Stimulated activated CD8-positive, alpha-beta memory T cell treated with anti-CD3 and anti-CD28 coated beads, Interleukin-12 subunit alpha, Interleukin-12 subunit beta, amount 100 ng/mL, for 4 hours (primary cell): ENCODE data around the gene ZYG11A.

Source experiments
- DNase-seq: peaks from one replicate; pipeline ENCODE4 v3.0.0-alpha.2; 2020; ENCODE audit warnings: low read depth

Gene ZYG11A

DNA sequence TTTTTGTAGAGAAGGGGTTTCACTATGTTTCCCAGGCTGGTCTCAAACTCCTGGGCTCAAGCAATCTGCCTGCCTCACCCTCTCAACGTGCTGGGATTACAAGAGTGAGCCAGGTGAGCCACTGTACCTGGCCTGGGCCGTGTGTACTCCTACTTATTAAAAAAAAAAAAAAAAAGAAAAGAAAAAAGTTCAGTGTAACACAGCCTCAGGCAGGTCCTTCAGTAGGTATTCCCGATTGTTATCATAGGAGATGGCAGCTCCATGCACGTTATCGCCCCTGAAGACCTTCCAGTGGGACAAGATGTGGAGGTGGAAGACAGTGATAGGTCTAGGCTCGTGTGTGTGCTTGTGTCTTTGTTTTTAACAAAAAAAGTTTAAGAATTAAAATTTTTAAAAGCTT lies 75.6 kb downstream of the ZYG11A start:
- no peak for DNase-seq

DNA sequence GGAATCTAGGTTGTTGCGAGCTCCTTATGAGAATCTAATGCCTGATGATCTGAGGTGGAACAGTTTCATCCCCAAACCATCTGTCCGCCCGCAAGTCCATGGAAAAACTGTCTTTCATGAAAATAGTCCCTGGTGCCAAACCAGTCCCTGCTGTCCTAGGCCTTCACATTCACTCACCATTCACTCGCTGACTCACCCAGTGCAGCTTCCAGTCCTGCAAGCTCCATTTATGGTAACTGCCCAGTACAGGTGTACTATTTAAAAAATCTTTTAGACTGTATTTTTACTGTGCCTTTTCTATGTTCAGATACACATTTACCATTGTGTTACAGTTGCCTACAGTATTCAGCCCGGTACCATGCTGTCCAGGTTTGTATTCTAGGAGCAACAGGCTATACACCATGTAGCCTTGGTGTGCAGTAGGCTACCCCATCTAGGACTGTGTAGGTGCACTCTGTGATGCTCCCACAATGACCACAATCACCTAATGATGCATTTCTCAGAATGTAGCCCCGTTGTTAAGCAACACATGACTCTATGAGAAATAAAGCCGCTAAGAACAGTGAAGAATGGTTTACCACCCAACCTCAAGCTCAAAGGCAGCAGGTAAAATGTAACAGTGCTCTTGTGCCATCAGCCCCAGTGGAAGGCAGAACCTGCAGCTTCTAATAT lies 76.6 kb downstream of the ZYG11A start:
- no peak for DNase-seq

DNA sequence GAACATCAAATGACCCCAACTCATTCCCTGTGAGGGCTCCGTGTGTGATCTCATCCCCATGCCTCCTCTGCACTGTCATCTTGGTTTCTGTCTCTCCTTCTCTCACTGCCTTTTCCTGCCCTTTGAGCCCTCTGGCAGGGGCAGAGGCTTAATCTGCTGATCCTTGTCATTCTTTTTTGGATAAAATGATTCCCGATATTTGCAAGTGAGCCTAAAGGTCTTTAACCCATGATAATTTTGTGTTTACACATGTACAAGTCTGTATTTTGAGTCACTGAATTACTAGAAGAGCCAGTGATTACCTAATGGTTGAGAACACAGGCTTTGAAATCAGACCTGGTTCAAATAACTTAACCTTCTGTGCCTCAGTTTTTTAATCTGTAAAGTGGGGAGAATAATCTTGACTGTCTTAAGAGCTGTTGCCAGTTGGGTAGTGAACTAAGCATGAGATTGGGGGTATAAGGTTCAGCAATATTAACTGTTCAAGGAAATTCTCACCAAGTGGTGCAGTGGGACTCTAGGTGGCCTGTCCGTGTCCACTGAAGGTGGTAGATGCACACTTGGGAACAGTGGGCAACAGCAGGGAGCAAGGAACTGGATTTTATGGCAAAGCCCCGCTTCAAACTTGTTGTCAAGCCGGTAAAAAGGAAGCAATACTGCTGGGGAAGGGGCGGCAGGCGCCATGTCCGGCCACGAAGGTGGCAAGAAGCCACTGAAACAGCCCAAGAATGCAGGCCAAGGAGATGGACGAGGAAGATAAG lies 77.3 kb downstream of the ZYG11A start:
- DNase-seq: no peak

DNA sequence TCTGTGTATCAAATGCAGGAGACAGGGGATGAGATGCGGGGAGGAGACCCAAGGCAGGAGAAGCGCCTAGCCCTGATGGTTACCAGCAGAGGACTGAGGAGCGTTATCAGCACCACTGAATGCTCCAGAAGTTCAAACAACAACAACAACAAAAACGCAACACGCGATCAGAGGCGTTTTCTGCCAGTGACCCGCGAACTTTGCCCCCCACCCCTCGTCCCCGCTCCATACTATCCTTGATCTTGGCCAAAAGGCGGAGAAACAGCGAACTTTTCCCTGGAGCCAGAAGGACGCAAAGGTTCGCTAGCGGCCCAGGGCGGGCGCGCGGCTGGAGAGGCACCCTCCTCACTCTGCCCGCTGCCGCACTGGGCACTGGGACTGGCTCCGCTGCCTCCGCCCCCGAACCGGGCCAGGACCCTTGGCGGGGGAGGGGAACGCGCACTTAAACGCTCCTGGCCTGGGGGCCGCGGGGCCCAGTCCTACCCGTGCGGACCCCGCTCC lies 78.3 kb downstream of the ZYG11A start:
- no peak for DNase-seq

DNA sequence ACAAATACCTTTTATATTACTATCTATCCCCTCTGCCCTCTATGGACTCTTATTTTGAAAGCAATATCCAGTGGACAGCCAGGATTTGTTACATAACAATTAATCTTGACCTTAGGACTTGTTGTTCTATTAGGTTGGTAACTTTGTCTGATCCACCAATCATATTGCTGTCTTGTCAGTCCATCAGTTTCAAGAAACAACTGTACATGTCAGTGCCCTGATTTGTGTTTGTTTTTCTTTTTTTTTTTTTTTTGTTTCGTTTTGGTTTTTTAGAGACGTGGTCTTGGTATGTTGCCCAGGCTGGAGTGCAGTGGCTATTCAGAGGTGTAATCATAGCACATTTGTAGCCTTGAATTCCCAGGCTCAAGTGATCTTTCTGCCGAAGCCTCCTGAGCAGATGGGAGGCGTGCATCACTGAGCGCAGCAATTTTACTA lies 83.0 kb downstream of the ZYG11A start:
- no peak for DNase-seq

DNA sequence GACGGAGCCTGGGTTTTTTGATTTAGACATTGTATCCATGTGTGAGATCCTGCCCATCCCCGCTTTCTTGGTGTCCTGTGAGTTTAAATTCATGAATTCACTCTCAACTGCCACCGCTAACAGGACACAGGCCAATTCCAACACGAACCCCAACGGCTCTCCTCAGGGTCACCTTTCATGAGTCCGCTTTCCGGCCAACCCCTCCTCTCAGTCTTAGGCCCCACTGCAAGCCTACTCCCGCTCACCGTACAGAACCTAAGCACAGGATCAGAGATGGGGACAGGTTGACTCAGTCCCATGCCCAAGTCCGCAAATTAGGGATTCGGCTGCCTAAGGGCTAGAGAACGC lies 84.3 kb downstream of the ZYG11A start:
- no peak for DNase-seq

- peak; percentile 71 for DNase-seq
These were observed 84.9 kb downstream of the ZYG11A start, which contains the start of gene SCP2 for GRCh38 chr1:52927212-52928014. Gene SCP2, plus strand, starts transcription at chr1:52927276. Its CDS starts 121 bp downstream, at chr1:52927397.

- DNase-seq: no peak
These were observed 85.5 kb downstream of the ZYG11A start for GRCh38 chr1:52928015-52928404.

- DNase-seq: no peak
These were observed 86.5 kb downstream of the ZYG11A start for GRCh38 chr1:52929019-52929418.

- DNase-seq: no peak
These were observed 95.0 kb downstream of the ZYG11A start for GRCh38 chr1:52937433-52938182.

GRCh38 chr1:52938183-52938451 lies 95.6 kb downstream of the ZYG11A start:
- no peak for DNase-seq

DNA sequence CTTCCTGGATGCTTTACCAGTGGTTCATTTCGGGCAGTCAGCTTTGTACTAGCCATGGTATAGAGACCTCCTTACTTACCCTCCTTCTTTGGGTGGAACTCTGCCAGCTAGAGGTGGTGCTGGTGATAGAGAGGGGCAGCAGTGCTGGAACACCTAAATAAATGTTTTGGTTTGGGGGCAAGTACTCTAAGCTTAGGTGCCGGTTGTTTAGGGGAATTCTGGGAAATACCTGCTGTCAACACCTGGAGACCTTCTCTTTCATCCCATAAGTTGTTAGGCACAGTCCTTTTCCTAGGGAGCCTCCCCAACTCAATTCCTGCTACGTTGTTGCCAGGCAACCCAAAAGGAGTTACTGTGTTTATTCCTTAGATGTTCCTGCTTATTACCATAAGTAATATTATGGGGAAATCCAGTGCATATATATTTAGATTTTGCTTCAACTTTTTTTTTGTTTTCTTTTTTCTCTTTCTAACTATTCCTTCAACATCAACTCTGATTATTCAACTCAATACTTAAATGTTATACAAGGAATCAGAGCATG lies 101.4 kb downstream of the ZYG11A start:
- DNase-seq: no peak

DNA sequence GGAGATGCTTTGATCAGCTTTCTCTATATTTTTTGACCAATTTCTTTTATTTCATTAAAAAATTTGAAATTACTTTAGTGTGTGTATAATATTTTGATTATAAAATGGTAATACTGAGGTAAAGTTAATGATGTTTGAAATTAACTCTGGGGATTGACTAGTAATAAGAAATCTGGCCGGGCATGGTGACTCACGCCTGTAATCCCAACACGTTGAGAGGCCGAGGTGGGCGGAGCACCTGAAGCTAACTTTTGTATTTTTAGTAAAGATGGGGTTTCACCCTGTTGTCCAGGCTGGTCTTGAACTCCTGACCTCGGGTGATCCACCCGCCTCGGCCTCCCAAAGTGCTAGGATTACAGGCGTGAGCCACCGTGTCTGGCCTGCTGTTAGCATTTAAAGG lies 102.0 kb downstream of the ZYG11A start:
- no peak for DNase-seq
